ENCODE measurements around the gene SNAP29. TPM values are rescaled to one million over a fixed set of nuclear protein-coding genes. Genes with fewer than 3 reads are reported as not detected.
"Not testable (repeated sequence)": the region's sequence is repeated elsewhere in the genome, so short reads cannot be mapped to it uniquely, and the experiment has no call there.

SNAP29 gene
- total RNA-seq, 4 donors from 2014 or later, result 8.0 to 25.5 (median 20.3) TPM

GRCh38 chr22:20931126-20931654 lies 72.4 kb downstream of the SNAP29 start:
- Histone ChIP-seq H3K27me3 (no peaks in the 10 kb centered on the region), H3K9me3 (no peaks in the 10 kb centered on the region), H3K36me3 (peaks cover 0 to 17% (median 6%) of the 10 kb centered on the region in 4 donors), H3K4me3 (no peak overlapping the region), H3K4me1 (peaks cover 8 to 40% (median 20%) of the 10 kb centered on the region in 4 donors), H3K27ac (no peak overlapping the region)
- in situ Hi-C loops (cut with MboI; ENCODE audit: low pct_ligation_motif_present in 1 of 4, low pct_unique_long_range_greater_than_20kb in 1 of 4, low sequenced_read_pairs in 3 of 4), result no loop called here
- intact Hi-C loops (cut with DNase I; ENCODE audit: low total_unique reads), result no loop called here
- no peak for TF ChIP-seq POLR2AphosphoS5 (IDR thresholded peaks at IDR 0.05)
- TF ChIP-seq POLR2A (IDR thresholded peaks at IDR 0.05), result no peak
- TF ChIP-seq EP300 (IDR thresholded peaks at IDR 0.05; ENCODE audit: low read depth), result no peak
- no peak for TF ChIP-seq CTCF (IDR thresholded peaks at IDR 0.05)
- no peak for DNase-seq
- WGBS, 2 donors (ENCODE audit: low coverage in 1 of 2), result 71 to 83% methylated on average over 1 to 4 of the region's 4 CpGs

GRCh38 chr22:20933910-20934309 lies 75.1 kb downstream of the SNAP29 start:
- peaks cover 25 to 53% (median 33%) of the 10 kb centered on the region in 4 donors for H3K4me1 ChIP-seq
- H3K27ac ChIP-seq, result no peak overlapping the region
- no peak for TF ChIP-seq CTCF (IDR thresholded peaks at IDR 0.05)
- TF ChIP-seq POLR2AphosphoS5 (IDR thresholded peaks at IDR 0.05), result no peak
- no peak for TF ChIP-seq EP300 (IDR thresholded peaks at IDR 0.05; ENCODE audit: low read depth)
- TF ChIP-seq POLR2A (IDR thresholded peaks at IDR 0.05), result no peak
- H3K27me3 ChIP-seq, result no peaks in the 10 kb centered on the region
- no peaks in the 10 kb centered on the region for H3K9me3 ChIP-seq
- no peak for DNase-seq
- no peak overlapping the region for H3K4me3 ChIP-seq
- H3K36me3 ChIP-seq, result peaks cover 0 to 17% (median 7%) of the 10 kb centered on the region in 4 donors
- intact Hi-C loops (cut with DNase I; ENCODE audit: low total_unique reads) (no loop called here), in situ Hi-C loops (cut with MboI; ENCODE audit: low pct_ligation_motif_present in 1 of 4, low pct_unique_long_range_greater_than_20kb in 1 of 4, low sequenced_read_pairs in 3 of 4) (no loop called here)
- 91 to 97% methylated on average over 5 to 7 of the region's 7 CpGs for WGBS, 2 donors (ENCODE audit: low coverage in 1 of 2)

DNA sequence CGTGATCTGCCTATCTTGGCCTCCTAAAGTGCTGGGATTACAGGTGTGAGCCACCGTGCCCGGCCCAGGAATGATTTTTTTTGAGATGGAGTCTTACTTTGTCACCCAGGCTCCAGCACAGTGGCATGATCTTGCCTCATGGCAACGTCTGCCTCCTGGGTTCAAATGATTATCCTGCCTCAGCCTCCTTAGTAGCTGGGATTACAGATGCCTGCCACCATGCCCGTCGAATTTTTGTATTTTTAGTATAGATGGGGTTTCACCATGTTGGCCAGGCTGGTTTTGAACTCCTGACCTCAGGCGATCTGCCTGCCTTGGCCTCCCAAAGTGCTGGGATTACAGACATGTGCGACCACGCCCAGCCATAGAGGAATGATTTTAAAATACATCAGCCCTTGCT lies 76.2 kb downstream of the SNAP29 start:
- DNase-seq; H3K4me3 ChIP-seq; H3K9me3 ChIP-seq; in situ Hi-C loops (cut with MboI; ENCODE audit: low pct_ligation_motif_present in 1 of 4, low pct_unique_long_range_greater_than_20kb in 1 of 4, low sequenced_read_pairs in 3 of 4); intact Hi-C loops (cut with DNase I; ENCODE audit: low total_unique reads); H3K27ac ChIP-seq; H3K27me3 ChIP-seq: not testable (repeated sequence)
- peaks cover 28 to 58% (median 37%) of the 10 kb centered on the region in 4 donors for H3K4me1 ChIP-seq
- WGBS, 2 donors (ENCODE audit: low coverage in 1 of 2), result 84 to 90% methylated on average over 2 to 9 of the region's 9 CpGs
- H3K36me3 ChIP-seq, result peaks cover 0 to 17% (median 7%) of the 10 kb centered on the region in 4 donors

GRCh38 chr22:20935780-20936539 lies 77.2 kb downstream of the SNAP29 start:
- WGBS, 2 donors (ENCODE audit: low coverage in 1 of 2), result 84 to 89% methylated on average over 9 to 11 of the region's 11 CpGs
- H3K27ac ChIP-seq; H3K27me3 ChIP-seq; intact Hi-C loops (cut with DNase I; ENCODE audit: low total_unique reads); DNase-seq; H3K4me3 ChIP-seq; in situ Hi-C loops (cut with MboI; ENCODE audit: low pct_ligation_motif_present in 1 of 4, low pct_unique_long_range_greater_than_20kb in 1 of 4, low sequenced_read_pairs in 3 of 4); H3K9me3 ChIP-seq: not testable (repeated sequence)
- Histone ChIP-seq H3K36me3 (peaks cover 0 to 17% (median 7%) of the 10 kb centered on the region in 4 donors), H3K4me1 (peaks cover 28 to 63% (median 38%) of the 10 kb centered on the region in 4 donors)

DNA sequence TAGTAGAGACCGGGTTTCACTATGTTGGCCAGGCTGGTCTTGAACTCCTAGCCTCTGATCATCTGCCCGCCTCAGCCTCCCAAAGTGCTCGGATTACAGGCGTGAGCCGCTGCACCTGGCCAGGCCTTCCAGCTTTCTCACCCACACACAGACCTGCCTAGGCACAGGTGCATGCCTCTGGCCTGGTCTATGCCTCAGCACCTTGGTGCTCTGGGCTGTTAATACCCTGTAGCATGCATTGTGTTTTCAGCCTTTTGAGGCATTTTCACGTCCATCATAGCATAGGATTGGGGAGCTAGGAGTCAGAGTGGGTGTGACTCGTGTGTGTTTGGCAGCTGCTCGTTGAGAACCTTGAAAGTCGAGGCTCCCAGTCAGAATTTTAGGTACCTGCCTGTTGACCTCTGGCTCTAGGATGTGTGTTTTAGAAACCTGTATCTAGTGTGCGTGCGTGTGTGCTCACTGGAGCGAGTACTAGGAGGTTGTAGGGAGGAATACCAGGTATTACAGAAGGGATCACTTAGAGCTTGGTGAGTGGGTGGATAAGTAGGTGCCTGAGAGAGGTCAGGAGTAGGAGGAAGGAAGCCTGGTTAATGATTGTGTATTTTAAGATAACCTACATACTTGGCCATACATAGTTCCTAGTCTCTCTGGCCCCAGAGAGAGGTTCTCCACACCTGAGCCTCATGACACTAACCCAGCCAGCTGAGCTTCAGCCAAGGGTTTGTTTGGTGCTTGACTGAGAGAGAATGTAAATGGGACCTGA lies 78.4 kb downstream of the SNAP29 start:
- no peak for TF ChIP-seq EP300 (IDR thresholded peaks at IDR 0.05; ENCODE audit: low read depth)
- DNase-seq, result no peak
- in situ Hi-C loops (cut with MboI; ENCODE audit: low pct_ligation_motif_present in 1 of 4, low pct_unique_long_range_greater_than_20kb in 1 of 4, low sequenced_read_pairs in 3 of 4), result no loop called here
- Histone ChIP-seq H3K4me1 (peaks cover 21 to 56% (median 35%) of the 10 kb centered on the region in 4 donors), H3K27ac (peak overlapping the region; percentile 3 to 57 (median 20)), H3K27me3 (no peaks in the 10 kb centered on the region), H3K4me3 (no peak overlapping the region), H3K36me3 (peaks cover 0 to 17% (median 7%) of the 10 kb centered on the region in 4 donors), H3K9me3 (no peaks in the 10 kb centered on the region)
- intact Hi-C loops (cut with DNase I; ENCODE audit: low total_unique reads), result no loop called here
- 50% methylated on average over 12 of the region's 12 CpGs; no CpG with 5 or more reads in 1 of the 2 donors for WGBS, 2 donors (ENCODE audit: low coverage in 1 of 2)

Measured in transverse colon (tissue), 4 donors.